Renal cortex interstitium (tissue), 11 donors: ENCODE data around the gene PTEN. TPM values are rescaled to one million over a fixed set of nuclear protein-coding genes. Genes with fewer than 3 reads are reported as not detected.
"Not testable (repeated sequence)": the region's sequence is repeated elsewhere in the genome, so short reads cannot be mapped to it uniquely, and the experiment has no call there.

Experiments
- DNase-seq, 11 donors: peaks; one replicate each; pipeline ENCODE4 v3.0.0-alpha.2; 2013; ENCODE audit warnings: low read depth in 9 of 11, low spot score in 4 of 11; ENCODE audit errors: extremely low read depth in 1 of 11
- polyA plus RNA-seq, 3 donors: library from polyadenylated mRNA; unstranded; fragments of 120-200 nt; gene quantifications; one replicate each; pipeline ENCODE4 v1.2.1, GENCODE V29; 2013; ENCODE audit not compliant: insufficient read length in 3 of 3

Gene PTEN
- polyA plus RNA-seq, 3 donors: 63.7 to 80.1 (median 69.8) TPM

DNA sequence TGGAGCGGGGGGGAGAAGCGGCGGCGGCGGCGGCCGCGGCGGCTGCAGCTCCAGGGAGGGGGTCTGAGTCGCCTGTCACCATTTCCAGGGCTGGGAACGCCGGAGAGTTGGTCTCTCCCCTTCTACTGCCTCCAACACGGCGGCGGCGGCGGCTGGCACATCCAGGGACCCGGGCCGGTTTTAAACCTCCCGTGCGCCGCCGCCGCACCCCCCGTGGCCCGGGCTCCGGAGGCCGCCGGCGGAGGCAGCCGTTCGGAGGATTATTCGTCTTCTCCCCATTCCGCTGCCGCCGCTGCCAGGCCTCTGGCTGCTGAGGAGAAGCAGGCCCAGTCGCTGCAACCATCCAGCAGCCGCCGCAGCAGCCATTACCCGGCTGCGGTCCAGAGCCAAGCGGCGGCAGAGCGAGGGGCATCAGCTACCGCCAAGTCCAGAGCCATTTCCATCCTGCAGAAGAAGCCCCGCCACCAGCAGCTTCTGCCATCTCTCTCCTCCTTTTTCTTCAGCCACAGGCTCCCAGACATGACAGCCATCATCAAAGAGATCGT lies 598 bp downstream of the PTEN start:
- not testable (repeated sequence) for DNase-seq

DNA sequence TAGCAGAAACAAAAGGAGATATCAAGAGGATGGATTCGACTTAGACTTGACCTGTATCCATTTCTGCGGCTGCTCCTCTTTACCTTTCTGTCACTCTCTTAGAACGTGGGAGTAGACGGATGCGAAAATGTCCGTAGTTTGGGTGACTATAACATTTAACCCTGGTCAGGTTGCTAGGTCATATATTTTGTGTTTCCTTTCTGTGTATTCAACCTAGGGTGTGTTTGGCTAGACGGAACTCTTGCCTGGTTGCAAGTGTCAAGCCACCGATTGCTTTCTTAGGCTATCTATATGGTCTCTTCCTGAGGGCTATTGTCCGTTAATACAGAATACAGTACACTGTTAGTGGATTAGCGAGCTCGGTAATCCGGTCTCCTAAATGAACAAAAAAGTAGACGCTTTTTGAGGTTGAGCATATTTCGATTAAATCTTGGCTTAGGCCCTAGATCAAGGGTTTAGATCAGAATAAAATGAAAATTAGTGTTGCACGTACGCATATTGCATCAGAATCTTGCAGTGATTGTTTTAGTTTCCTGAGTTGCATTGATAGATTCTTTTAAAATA lies 1.2 kb downstream of the PTEN start:
- no peak for DNase-seq

DNA sequence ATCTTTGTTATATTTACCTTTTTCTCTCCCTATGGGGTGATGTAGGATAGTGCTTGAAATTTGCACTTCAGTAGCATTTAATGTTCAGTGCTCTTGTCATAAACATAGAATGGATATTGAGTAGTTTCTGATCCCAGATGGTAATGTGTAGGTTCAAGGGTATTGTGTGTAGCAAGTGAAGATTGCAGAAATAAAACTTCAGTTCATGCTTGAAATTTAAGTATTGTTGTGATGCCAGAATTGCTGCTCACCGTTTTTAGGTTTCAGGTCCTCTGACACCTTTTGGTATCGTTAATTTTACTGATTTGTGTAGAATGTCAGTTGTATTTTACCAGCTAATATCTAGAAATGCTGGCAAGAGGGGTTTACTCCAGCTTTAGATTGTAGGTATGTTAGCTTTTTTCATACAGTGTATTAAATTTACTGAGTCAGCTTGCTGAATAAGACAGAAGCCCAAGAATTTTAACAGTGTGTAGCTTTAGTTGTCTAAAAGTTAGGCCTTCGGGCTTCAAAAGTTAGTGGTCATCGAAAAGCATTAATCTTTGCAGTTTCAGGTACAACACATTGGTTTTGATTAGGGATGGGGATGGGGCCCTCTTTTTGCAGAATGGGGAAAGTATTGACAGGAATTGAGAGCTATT lies 1.9 kb downstream of the PTEN start:
- DNase-seq: no peak

DNA sequence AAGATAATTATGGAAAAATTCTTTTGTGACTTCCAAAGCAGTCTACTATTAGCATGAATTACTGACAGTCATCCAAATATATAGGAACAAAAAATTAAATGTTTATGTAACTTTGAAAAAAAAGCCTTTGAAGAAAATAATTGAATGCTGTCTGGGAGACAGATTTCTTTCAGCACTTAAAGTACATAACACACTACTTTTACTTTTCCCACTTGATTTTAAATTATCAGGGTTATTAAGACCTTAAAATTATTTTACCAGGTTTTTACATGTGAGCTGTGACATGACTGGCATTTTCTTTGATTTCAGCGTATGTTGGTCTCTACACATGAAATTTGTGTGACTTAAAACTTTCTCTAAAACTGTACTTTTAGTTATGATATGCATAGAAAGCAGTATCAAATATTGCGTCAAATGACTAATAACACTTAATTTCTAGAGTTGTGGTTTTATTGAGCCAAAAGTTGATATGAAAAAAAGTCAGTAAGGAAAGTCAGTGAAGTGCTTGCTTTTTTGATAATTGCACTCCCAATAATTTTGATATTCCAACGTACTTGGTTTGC lies 3.1 kb downstream of the PTEN start:
- DNase-seq: no peak

DNA sequence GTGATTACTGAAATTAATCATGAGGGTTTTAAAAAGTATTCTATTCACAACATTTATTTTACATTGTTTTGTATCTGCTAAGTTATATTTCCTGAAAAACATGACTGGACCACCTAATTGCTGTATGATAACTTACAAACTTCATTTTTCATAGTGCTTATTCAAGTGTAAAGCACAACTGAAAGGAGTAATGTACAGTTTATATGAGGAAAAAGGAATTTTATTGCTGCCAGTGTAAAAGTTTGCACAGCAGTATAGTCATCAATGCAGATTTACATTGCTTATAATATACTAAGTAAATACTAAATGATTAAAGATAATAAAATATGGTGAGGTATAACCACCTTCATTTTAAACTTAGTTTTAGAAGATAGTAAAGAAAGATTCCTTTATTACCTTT lies 4.0 kb downstream of the PTEN start:
- DNase-seq: no peak

DNA sequence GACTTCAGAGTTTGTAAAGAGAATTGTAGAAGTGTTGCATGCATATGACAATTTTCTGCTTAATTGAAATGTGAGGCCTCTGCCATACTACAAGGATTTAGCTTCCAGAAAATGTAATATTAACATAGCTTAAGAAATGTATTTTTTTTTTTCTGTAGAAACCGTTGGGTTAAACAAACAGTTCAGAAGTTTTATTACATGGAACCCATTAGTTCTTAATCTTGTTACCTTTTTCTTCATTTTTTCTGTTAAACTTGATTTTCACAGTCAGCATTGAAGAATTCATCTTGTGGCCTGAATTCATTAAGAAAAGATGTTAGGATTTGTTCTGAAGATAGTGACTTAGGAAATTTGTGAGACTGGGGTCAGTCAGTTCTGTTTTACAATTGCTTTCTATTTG lies 4.9 kb downstream of the PTEN start:
- DNase-seq: no peak

DNA sequence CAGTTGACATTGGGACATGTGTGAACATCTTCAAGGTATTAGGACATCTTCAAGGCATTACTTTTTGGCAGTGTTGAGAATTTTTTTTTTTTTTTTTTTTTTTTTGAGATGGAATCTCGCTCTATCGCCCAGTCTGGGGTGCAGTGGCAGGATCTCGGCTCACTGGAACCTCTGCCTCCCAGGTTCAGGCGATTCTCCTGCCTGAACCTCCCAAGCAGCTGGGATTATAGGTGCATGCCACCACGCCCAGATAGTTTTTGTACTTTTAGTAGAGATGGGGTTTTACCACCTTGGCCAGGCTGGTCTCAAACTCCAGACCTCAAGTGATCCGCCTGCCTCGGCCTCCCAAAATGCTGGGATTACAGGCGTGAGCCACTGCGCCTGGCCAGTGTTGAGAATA lies 5.7 kb downstream of the PTEN start:
- not testable (repeated sequence) for DNase-seq

DNA sequence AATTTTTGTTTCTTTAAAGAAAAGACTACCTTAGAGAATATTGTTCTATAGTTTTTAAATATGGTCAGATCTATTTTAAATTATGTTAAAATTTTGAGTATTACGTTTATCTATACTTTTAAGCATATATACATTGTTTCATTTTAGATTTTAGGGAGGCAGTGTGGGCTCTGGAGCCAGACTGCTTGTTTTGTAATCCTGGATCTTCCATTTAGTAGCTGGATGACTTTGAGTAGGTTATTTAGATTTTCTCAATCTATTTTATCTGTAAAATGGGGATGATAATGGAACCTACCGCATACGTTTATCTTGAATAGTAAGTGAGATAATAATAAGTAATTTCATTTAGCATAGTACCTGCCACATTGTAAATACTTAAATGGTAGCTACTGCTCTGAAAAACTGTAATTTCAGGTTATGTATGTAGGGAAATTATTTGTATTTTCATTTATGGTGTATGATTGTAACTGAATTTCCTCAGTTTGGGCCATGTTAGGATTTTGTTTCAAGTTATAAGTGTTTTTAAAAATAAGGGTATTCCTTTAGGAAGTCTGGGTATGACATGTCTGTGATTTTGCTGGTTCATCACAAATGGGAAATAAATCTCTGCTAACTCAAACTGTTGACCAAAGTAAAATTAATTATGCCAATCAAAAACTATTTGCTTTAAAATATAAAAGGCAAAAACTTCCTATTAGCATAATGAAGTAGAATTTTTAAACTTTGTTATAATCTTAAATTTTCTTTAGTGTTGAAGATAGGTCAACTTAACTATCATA lies 6.5 kb downstream of the PTEN start:
- DNase-seq: no peak

DNA sequence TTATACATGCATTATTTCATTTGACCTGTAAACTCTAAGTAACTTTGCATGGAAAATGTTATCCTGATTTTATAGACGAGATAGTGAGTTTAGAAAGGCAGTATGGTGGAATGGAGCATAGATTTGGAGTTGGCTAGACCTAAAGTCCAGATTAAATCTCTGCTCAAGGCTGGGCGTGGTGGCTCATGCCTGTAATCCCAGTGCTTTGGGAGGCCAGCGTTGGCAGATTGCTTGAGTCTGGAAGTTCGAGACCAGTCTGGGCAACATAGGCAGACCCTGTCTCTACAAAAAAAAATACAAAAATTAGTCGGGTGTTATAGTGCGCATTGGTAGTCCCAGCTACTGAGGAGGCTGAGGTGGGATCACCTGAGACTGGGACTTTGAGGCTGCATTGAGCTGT lies 9.4 kb downstream of the PTEN start:
- DNase-seq: no peak

DNA sequence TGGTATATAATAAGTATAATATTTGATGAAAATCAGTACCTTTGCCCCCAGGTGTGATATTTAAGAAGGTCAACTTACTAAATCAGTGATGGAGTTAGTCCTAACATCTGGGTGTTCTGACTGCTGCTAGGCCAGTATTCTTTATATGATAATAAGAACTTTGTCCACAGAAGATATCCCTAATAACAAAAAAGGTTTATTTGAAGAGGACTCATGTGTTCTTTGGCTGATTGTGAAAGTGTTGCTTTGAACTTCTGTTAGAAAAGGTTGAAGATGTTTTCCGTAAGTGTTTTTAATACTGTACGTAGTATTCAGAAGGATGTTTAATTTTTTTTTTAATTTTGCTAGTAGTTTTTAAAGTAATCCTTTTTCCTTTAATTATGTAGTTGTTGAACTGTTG lies 10.2 kb downstream of the PTEN start:
- DNase-seq: no peak

DNA sequence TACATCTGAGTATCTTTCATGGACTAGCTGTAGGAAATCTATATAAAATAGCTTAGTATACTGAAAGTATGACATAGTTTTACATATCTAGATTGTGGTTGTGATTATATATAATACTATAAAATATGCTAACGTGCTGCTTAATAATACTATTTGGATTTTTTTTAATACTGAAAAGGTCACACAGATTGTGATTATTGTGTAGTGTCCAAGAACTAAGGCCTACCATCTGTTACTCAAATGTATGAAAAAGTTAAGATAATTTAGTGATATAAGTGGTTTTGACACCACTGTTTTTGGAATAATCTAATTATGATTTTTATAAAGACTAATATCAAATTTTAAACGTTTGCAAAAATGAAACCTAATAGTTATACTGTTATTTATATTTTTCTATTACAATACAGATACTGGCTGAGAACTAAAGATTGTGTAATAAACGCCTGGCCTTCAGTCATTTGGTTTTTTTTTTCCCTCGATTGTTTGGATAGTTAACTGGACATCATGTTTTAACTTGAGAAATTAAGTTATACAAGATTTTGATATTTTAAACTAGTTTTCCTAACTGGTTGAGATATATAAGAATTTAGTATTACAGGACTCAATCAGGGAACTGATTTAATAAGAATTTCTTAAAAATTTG lies 12.6 kb downstream of the PTEN start:
- DNase-seq: no peak

DNA sequence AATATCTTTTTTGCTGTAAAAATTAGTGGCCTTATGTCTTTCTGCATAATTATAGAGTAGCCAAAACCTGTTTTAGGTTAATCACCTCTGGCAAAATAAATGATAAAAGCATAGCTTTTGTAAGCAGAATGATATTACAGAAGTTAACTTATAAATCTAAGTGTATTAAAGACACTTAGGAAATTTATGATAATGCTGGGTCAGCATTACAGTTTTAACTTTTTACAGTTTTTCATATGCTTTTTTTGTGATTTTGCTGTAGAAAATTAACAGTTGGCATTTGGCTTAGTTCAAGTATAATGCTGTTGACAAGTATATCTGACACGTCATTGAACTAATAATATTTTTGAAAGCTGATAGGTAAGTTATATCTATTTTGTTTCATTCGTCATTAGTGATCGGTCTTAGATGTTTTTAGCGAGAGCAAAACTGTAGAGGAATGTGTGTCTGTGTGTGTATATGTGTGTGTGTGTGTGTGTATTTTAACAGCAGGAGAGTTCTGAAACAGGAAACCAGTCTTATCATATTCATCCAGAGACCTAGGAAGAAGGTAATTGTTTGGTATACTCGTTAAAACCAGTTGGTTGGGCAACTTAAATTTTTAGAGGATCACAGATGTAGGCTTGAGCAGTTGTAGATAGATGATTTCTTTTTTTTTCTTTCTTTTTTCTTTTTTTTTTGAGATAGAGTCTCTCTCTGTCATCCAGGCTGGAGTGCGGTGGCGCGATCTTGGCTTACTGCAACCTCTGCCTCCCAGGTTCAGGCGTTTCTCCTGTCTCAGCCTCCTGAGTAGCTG lies 15.4 kb downstream of the PTEN start:
- no peak for DNase-seq

DNA sequence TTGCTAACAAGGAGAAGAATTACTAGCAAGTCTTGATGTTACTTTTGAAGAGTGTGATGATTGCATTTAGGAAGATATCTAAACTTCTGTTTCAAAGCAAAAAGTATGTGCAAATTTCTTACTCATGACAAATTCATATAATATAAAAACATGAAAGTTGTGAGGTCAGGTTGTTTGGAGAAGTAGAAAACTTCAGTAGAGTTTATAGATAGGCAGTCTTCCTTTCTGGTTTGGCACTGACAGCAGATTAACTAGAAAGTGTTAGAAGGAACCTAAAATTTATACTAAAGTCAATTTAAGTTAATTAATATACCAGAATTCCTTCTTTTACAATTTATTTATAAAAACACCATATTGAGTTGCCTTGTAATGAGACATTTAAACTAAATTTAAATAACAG lies 16.9 kb downstream of the PTEN start:
- no peak for DNase-seq

DNA sequence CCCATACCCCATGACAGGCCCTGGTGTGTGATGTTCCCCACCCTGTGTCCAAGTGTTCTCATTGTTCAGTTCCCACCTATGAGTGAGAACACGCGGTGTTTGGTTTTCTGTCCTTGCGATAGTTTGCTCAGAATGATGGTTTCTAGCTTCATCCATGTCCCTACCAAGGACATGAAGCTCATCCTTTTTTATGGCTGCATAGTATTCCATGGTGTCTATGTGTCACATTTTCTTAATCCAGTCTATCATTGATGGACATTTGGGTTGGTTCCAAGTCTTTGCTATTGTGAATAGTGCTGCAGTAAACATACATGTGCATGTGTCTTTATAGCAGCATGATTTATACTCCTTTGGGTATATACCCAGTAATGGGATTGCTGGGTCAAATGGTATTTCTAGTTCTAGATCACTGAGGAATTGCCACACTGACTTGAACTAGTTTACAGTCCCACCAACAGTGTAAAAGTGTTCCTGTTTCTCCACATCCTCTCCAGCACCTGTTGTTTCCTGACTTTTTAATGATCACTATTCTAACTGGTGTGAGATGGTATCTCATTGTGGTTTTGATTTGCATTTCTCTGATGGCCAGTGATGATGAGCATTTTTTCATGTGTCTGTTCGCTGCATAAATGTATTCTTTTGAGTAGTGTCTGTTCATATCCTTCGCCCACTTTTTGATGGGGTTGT lies 18.1 kb downstream of the PTEN start:
- DNase-seq: not testable (repeated sequence)

DNA sequence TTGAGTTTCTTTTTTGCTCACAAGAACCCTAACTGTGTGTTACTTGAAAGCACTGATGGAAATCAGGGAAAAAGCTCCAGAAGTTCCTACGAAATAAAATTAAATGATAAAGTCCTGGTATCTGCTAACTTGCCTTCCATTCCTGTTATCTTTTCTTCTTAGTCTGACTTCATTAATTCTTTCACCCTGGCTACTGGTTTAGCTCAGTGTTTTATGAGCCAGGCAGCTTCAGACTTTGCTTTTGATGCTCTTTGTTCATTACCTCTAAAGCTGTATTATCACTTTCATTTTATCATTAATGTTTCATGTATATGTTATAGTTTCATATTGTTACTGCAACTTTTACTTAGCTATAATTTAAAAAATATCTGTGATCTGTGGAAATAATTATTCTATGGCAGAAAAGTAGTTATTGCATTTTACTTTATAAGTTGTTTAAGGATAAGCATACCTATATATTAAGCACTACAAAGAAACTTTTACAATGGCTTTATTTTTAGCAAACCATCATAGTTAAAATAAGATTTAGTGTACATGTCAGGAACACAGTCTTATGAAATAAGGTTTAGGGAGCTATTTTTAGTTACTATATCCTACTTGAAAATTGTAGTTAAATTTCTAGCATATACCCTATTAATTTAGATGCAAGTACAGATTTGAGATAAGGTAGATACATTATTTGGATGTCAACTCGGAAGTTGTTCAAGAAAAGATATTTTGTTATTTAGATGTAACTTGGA lies 19.3 kb downstream of the PTEN start:
- DNase-seq: no peak

DNA sequence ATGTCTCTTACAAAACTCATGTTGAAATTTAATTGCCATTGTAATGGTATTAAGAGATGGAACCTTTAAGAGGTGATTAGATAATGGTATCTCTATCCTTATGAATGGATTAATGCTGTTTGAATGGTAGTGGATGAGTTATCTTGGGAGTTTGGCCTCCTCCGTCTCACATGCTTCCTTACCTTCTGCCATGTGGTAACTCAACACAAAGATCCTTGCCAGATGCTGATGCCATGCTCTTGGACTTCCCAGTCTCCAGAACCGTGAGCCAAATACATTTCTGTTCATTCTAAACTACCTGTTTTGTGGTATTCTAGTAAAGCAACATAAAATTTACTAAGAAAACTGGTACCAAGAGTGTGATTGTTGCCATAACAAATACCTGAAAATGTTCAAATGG lies 23.2 kb downstream of the PTEN start:
- no peak for DNase-seq

DNA sequence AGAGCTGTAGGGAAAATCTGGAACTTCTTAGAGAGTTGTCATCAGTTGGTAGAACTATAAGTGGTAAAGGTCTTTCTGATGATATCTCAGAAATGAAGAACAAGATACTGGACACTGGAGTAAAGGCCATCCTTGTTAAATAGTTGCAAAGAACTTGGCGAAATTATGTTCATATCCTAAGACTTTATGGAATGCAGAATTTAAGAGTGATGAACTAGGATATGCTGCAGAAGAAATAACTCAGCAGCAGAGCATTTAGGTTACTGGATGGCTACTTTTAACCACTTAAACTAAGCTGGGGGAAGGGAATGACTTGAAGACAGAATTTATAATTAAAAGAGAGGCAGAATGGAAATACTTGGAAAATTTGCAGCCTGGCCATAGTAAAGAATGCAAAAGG lies 23.7 kb downstream of the PTEN start:
- DNase-seq: no peak
